K562 (cell line): ENCODE measurements around the gene ZSWIM4. TPM values are rescaled to one million over a fixed set of nuclear protein-coding genes. Genes with fewer than 3 reads are reported as not detected.

Source experiments
- ARID2 ChIP-seq: fragments of 450-650 bp; IDR thresholded peaks from 2 replicates; pipeline ENCODE4 v1.6.1; 2017; ENCODE audit warnings: antibody characterized with exemption, mild to moderate bottlenecking
- CEBPB ChIP-seq: fragments of 450-650 bp; IDR thresholded peaks from 2 replicates; pipeline ENCODE4 v1.6.1; 2016; ENCODE audit warnings: missing genetic modification characterization, missing compliant biosample characterization
- CREB1 ChIP-seq, 2 experiments: sonication (generic) in 1 of 2; formaldehyde crosslinking in 1 of 2; IDR thresholded peaks; 2 replicates each; pipeline versions ENCODE4 v1.6.1 to v1.8.0; 2012 to 2022; ENCODE audit warnings: inconsistent platforms in 1 of 2, mild to moderate bottlenecking in 1 of 2, missing genetic modification reagents in 1 of 2, moderate library complexity in 1 of 2
- EP400 ChIP-seq: fragments of 450-650 bp; IDR thresholded peaks from 2 replicates; pipeline ENCODE4 v1.6.1; 2017; ENCODE audit warnings: antibody characterized with exemption, mild to moderate bottlenecking, moderate library complexity
- FOXA3 ChIP-seq, 2 experiments: fragments of 450-650 bp in 1 of 2; sonication (generic) in 1 of 2; formaldehyde crosslinking; IDR thresholded peaks in 1 of 2; conservative IDR thresholded peaks in 1 of 2; 2 replicates each; pipeline versions ENCODE4 v1.4.0 to v1.8.0; 2020 to 2022; ENCODE audit warnings: mild to moderate bottlenecking in 2 of 2, missing genetic modification reagents in 1 of 2
- FOXM1 ChIP-seq, 2 experiments: fragments of 450-650 bp in 1 of 2; sonication (generic) in 1 of 2; formaldehyde crosslinking in 1 of 2; IDR thresholded peaks; 2 replicates each; pipeline versions ENCODE4 v1.6.1 to v1.9.0; 2017 to 2022; ENCODE audit warnings: low read depth in 2 of 2, mild to moderate bottlenecking in 2 of 2, missing genetic modification reagents in 1 of 2, moderate library complexity in 1 of 2
- HDAC2 ChIP-seq: fragments of 450-650 bp; IDR thresholded peaks from 2 replicates; pipeline ENCODE4 v1.6.1; 2016; ENCODE audit warnings: mild to moderate bottlenecking
- HMG20B ChIP-seq: fragments of 250-450 bp; sonication (Bioruptor Pico); IDR thresholded peaks from 2 replicates; pipeline ENCODE4 v1.5.0; 2021; ENCODE audit warnings: mild to moderate bottlenecking
- IRF9 ChIP-seq: fragments of 450-650 bp; IDR thresholded peaks from 2 replicates; pipeline ENCODE4 v1.6.1; 2016; ENCODE audit warnings: missing biosample characterization, missing genetic modification characterization
- MAFG ChIP-seq: fragments of 450-650 bp; conservative IDR thresholded peaks from 2 replicates; pipeline ENCODE4 v1.6.1; 2016; ENCODE audit warnings: missing genetic modification characterization, missing compliant biosample characterization
- MAX ChIP-seq: sonication (generic); formaldehyde crosslinking; IDR thresholded peaks from 2 replicates; pipeline ENCODE4 v1.9.0; 2022; ENCODE audit warnings: mild to moderate bottlenecking, missing genetic modification reagents
- MEIS2 ChIP-seq: fragments of 450-650 bp; IDR thresholded peaks from 2 replicates; pipeline ENCODE4 v1.6.1; 2014; ENCODE audit warnings: mild to moderate bottlenecking; ENCODE audit not compliant: partially characterized antibody
- MYC ChIP-seq, 2 experiments: fragments of 250-450 bp in 1 of 2; sonication (Bioruptor Pico) in 1 of 2; IDR thresholded peaks; 2 replicates each; pipeline versions ENCODE4 v1.5.1 to v1.6.1; 2012 to 2021; ENCODE audit warnings: low read depth in 2 of 2, borderline replicate concordance in 1 of 2, improper control_type of control experiment in 1 of 2, low read length in 1 of 2, mild to moderate bottlenecking in 1 of 2, moderate library complexity in 1 of 2
- PHF20 ChIP-seq: fragments of 450-650 bp; IDR thresholded peaks from 2 replicates; pipeline ENCODE4 v1.6.1; 2018; ENCODE audit not compliant: partially characterized antibody
- POLR2AphosphoS5 ChIP-seq: IDR thresholded peaks from 2 replicates; pipeline ENCODE4 v1.6.1; 2011; ENCODE audit warnings: mild to moderate bottlenecking, low read depth, low read length, moderate library complexity; ENCODE audit not compliant: control insufficient read depth, insufficient read depth
- SPI1 ChIP-seq: IDR thresholded peaks from 2 replicates; pipeline ENCODE4 v1.6.1; 2011; ENCODE audit warnings: low read depth, low read length, control low read depth, borderline replicate concordance
- SUPT5H ChIP-seq: fragments of 450-650 bp; IDR thresholded peaks from 2 replicates; pipeline ENCODE4 v1.6.1; 2016
- TFAP4 ChIP-seq: sonication (generic); formaldehyde crosslinking; IDR thresholded peaks from 2 replicates; pipeline ENCODE4 v1.8.0; 2022; ENCODE audit warnings: missing genetic modification reagents, mild to moderate bottlenecking, moderate library complexity, borderline replicate concordance
- TGIF2 ChIP-seq: sonication (generic); formaldehyde crosslinking; IDR thresholded peaks from 2 replicates; pipeline ENCODE4 v1.8.1; 2022; ENCODE audit warnings: mild to moderate bottlenecking, missing genetic modification reagents, moderate library complexity
- TSC22D4 ChIP-seq: fragments of 450-650 bp; IDR thresholded peaks from 2 replicates; pipeline ENCODE4 v1.6.1; 2016; ENCODE audit warnings: missing genetic modification characterization, missing biosample characterization, control low read depth
- ZSCAN29 ChIP-seq: fragments of 450-650 bp; IDR thresholded peaks from 2 replicates; pipeline ENCODE4 v1.6.1; 2017
- polyA plus RNA-seq, 8 experiments: library from polyadenylated mRNA; depleted of rRNA in 4 of 8; stranded (reverse) in 5 of 8; unstranded in 3 of 8; fragments of >200 nt; fragmentation: Nextera tagmentation in 2 of 8; fragmentation: Illumina TruSeq in 1 of 8; extraction: Ambion mirVana in 2 of 8; extraction: Trizol in 1 of 8; gene quantifications; 2 replicates each; pipeline versions ENCODE4 v1.2.1 to v1.2.3, GENCODE V29; 2011 to 2014; ENCODE audit warnings: inconsistent platforms in 1 of 8, missing spikeins in 1 of 8
- total RNA-seq, 7 experiments: library from RNA; depleted of rRNA in 6 of 7; stranded (reverse); fragments of >200 nt in 6 of 7; fragmentation: Illumina TruSeq in 2 of 7; extraction: Trizol in 2 of 7; gene quantifications; 2 replicates each; pipeline versions ENCODE4 v1.2.1 to v1.2.3, GENCODE V29; 2011 to 2021; ENCODE audit warnings: low replicate concordance in 1 of 7
- TF ChIP-seq, protein P1 (sequence below): fragments of 450-650 bp; formaldehyde crosslinking; IDR thresholded peaks from 2 replicates; pipeline ENCODE4 v1.4.0; 2020; ENCODE audit warnings: mild to moderate bottlenecking, moderate library complexity

ZSWIM4 gene
- total and polyA plus RNA-seq, 9 of the 15 experiments (the other 6 are each of a cell fraction or from before 2014, with no cell fraction given) = 0.25 to 3.7 (median 0.79) TPM; not detected in 2

GRCh38 chr19:13764101-13764807, 31.0 kb upstream of the ZSWIM4 start, which contains the start of gene MRI1 (continued):
- peak; percentile 50; the same call in 1 of the 2 replicates for TF ChIP-seq POLR2AphosphoS5
- TF ChIP-seq, protein P1, sequence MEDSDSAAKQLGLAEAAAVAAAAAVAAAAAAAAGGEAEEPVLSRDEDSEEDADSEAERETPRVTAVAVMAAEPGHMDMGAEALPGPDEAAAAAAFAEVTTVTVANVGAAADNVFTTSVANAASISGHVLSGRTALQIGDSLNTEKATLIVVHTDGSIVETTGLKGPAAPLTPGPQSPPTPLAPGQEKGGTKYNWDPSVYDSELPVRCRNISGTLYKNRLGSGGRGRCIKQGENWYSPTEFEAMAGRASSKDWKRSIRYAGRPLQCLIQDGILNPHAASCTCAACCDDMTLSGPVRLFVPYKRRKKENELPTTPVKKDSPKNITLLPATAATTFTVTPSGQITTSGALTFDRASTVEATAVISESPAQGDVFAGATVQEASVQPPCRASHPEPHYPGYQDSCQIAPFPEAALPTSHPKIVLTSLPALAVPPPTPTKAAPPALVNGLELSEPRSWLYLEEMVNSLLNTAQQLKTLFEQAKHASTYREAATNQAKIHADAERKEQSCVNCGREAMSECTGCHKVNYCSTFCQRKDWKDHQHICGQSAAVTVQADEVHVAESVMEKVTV (CRISPR knock-in tag) = no peak
- TF ChIP-seq SPI1 = no peak
- TF ChIP-seq FOXA3 (CRISPR knock-in tag; conservative IDR thresholded peaks at IDR 0.05 in 1 of 2, IDR thresholded peaks at IDR 0.05 in 1 of 2) = 0 out of 4 replicates have a peak, but pooled peaks of 1 of the 2 experiments have one; percentile 23
- TF ChIP-seq FOXM1 (IDR thresholded peaks at IDR 0.05; ENCODE audit: low read depth) = no peak
- TF ChIP-seq FOXM1 (CRISPR knock-in tag; IDR thresholded peaks at IDR 0.05; ENCODE audit: low read depth) = no peak
- no peak for TF ChIP-seq CREB1 (IDR thresholded peaks at IDR 0.05)
- 0 out of 2 replicates have a peak, but pooled peaks have one; percentile 13 for TF ChIP-seq CREB1 (CRISPR knock-in tag; IDR thresholded peaks at IDR 0.05)
- peak; percentile 70; the same call in 1 of the 2 replicates for TF ChIP-seq MAX
- 0 out of 2 replicates have a peak, but pooled peaks have one; percentile 25 for TF ChIP-seq HDAC2
- TF ChIP-seq MYC (IDR thresholded peaks at IDR 0.05; ENCODE audit: low read depth, low read length) = peak; percentile 77
- no peak for TF ChIP-seq MYC (CRISPR knock-in tag; IDR thresholded peaks at IDR 0.05; ENCODE audit: borderline replicate concordance, low read depth)
- no peak for TF ChIP-seq ARID2
- no peak for TF ChIP-seq MAFG (tag)
- TF ChIP-seq TSC22D4 (tag) = no peak
- TF ChIP-seq EP400 = peak; percentile 68; the same call in 1 of the 2 replicates
- peak; percentile 66; the same call in 1 of the 2 replicates for TF ChIP-seq TFAP4 (CRISPR knock-in tag)
- no peak for TF ChIP-seq TGIF2 (CRISPR knock-in tag)
- TF ChIP-seq CEBPB (tag) = no peak
- TF ChIP-seq ZSCAN29 = peak; percentile 51; the same call in 1 of the 2 replicates
- TF ChIP-seq SUPT5H = 0 out of 2 replicates have a peak, but pooled peaks have one; percentile 43
- peak; percentile 40 for TF ChIP-seq MEIS2
- TF ChIP-seq IRF9 (tag) = no peak
- TF ChIP-seq PHF20 = no peak
- TF ChIP-seq HMG20B (CRISPR knock-in tag) = no peak
